Choroid plexus epithelial cell (primary cell): ENCODE data around the gene IDH3G.
"Not testable (repeated sequence)": the region's sequence is repeated elsewhere in the genome, so short reads cannot be mapped to it uniquely, and the experiment has no call there.

ENCODE experiments used
- DNase-seq: peaks from one replicate; pipeline ENCODE4 v3.0.0-alpha.2; 2010; ENCODE audit warnings: low read depth
- H3K4me3 ChIP-seq: 2 replicates; pipeline ENCODE4 v1.5.1; 2011; ENCODE audit warnings: low read depth, mild to moderate bottlenecking, control low read depth, low read length, moderate library complexity
- CTCF ChIP-seq: conservative IDR thresholded peaks from 2 replicates; pipeline ENCODE4 v1.5.1; 2011; ENCODE audit warnings: low read depth, mild to moderate bottlenecking, control low read depth, inconsistent platforms, low read length, moderate library complexity

The IDH3G gene

GRCh38 chrX:153763989-153764755 is 30.0 kb downstream of the IDH3G start, which contains the start of gene PLXNB3:
PLXNB3 (plus strand) TSS chrX:153764249; CDS start chrX:153765536, 1,287 bp downstream.
- peak; percentile 61 for DNase-seq
- H3K4me3 ChIP-seq, result peak within 1 kb of the TSS; percentile 11
- TF ChIP-seq CTCF, result peak; percentile 76

GRCh38 chrX:153763298-153763932 is 30.8 kb downstream of the IDH3G start:
- no peak overlapping the region for H3K4me3 ChIP-seq
- TF ChIP-seq CTCF, result no peak
- no peak for DNase-seq

GRCh38 chrX:153762626-153763173 is 31.5 kb downstream of the IDH3G start:
- TF ChIP-seq CTCF, result no peak
- DNase-seq, result no peak
- no peak overlapping the region for H3K4me3 ChIP-seq

GRCh38 chrX:153761863-153762262 is 32.3 kb downstream of the IDH3G start:
- no peak overlapping the region for H3K4me3 ChIP-seq
- no peak for DNase-seq
- TF ChIP-seq CTCF, result no peak

- TF ChIP-seq CTCF, result no peak
- no peak overlapping the region for H3K4me3 ChIP-seq
- no peak for DNase-seq
Observed at GRCh38 chrX:153755136-153755535, 39.0 kb downstream of the IDH3G start.

GRCh38 chrX:153750127-153750774 is 43.9 kb downstream of the IDH3G start:
- no peak overlapping the region for H3K4me3 ChIP-seq
- no peak for DNase-seq
- no peak for TF ChIP-seq CTCF

GRCh38 chrX:153749017-153749416 is 45.2 kb downstream of the IDH3G start:
- not testable (repeated sequence) for DNase-seq, H3K4me3 ChIP-seq

GRCh38 chrX:153746991-153747390 is 47.2 kb downstream of the IDH3G start:
- not testable (repeated sequence) for DNase-seq, H3K4me3 ChIP-seq
